Heart right ventricle (tissue), 16 donors: ENCODE results near the gene TMEM61. TPM values are rescaled to one million over a fixed set of nuclear protein-coding genes. Genes with fewer than 3 reads are reported as not detected.

ENCODE experiments used
- ATAC-seq, 8 donors: fragments of 200-7000 bp; cut with Tn5 transposase; one replicate each; pipeline ENCODE4 v1.9.1; 2020; ENCODE audit warnings: mild to moderate bottlenecking in 8 of 8, moderate library complexity in 8 of 8, moderate number of reproducible peaks in 1 of 8
- DNase-seq, 2 donors: peaks; one replicate each; pipeline ENCODE4 v3.0.0-alpha.2; 2020
- H3K27ac ChIP-seq, 10 donors: fragments of 200-600 bp; sonication (generic) in 2 of 10; one replicate each; pipeline versions ENCODE4 v1.5.0 to v1.8.0; 2020 to 2022; ENCODE audit warnings: mild to moderate bottlenecking in 3 of 10
- H3K27me3 ChIP-seq, 7 donors: fragments of 200-600 bp; one replicate each; pipeline ENCODE4 v1.8.0; 2021 to 2022; ENCODE audit warnings: mild to moderate bottlenecking in 2 of 7
- H3K36me3 ChIP-seq, 9 donors: fragments of 200-600 bp; sonication (generic) in 1 of 9; one replicate each; pipeline versions ENCODE4 v1.5.0 to v1.8.0; 2020 to 2022; ENCODE audit warnings: mild to moderate bottlenecking in 2 of 9
- H3K4me1 ChIP-seq, 9 donors: fragments of 200-600 bp; sonication (generic) in 1 of 9; one replicate each; pipeline versions ENCODE4 v1.5.0 to v1.8.0; 2020 to 2022; ENCODE audit warnings: mild to moderate bottlenecking in 4 of 9
- H3K4me3 ChIP-seq, 10 donors: fragments of 200-600 bp; sonication (generic) in 2 of 10; one replicate each; pipeline versions ENCODE4 v1.5.0 to v1.8.0; 2020 to 2022; ENCODE audit warnings: mild to moderate bottlenecking in 7 of 10, moderate library complexity in 2 of 10
- H3K9me3 ChIP-seq, 11 donors: fragments of 200-600 bp in 10 of 11; sonication (generic) in 2 of 11; one replicate each; pipeline versions ENCODE4 v1.5.0 to v1.8.0; 2013 to 2022; ENCODE audit warnings: mild to moderate bottlenecking in 2 of 11, control low read depth in 1 of 11, moderate library complexity in 1 of 11
- CTCF ChIP-seq, 9 donors: fragments of 200-600 bp; sonication (generic) in 2 of 9; IDR thresholded peaks; one replicate each; pipeline versions ENCODE4 v1.5.0 to v1.8.0; 2021 to 2022; ENCODE audit warnings: antibody characterized with exemption in 9 of 9, mild to moderate bottlenecking in 5 of 9, moderate library complexity in 1 of 9
- WGBS, 2 donors: extraction: QIAGEN DNeasy Blood & Tissue Kit; methylation state at CpG; one replicate each; pipeline ENCODE4 v1.1.7; 2013; ENCODE audit warnings: inconsistent platforms in 1 of 2; 5-methylcytosine and 5-hydroxymethylcytosine counted together
- intact Hi-C, 10 donors: fragments of 100-400 bp; cut with DNase I; formaldehyde crosslinking; loops; one replicate each; pipeline versions ENCODE4 v1.11.1 to v1.14.2; 2022
- polyA plus RNA-seq, 2 donors: library from polyadenylated mRNA; stranded (reverse); fragments of 200-250 nt; gene quantifications; one replicate each; pipeline ENCODE4 v1.2.3, GENCODE V29; 2013
- total RNA-seq, 10 donors: library from RNA; stranded (reverse); fragmentation: NEBNext Ultra II Directional in 3 of 10; extraction: Animal tissue kit (Norgen Biotek cat#: 25700) in 3 of 10; gene quantifications; one replicate each; pipeline versions ENCODE4 v1.2.1 to v1.2.4, GENCODE V29; 2021 to 2023
- donor health status: Arrhythmogenic right ventricular cardiomyopathy.
- donor health status: ischemic (EF 13 %, LVEDD 7.1; RV severe dilation, severe dysfunction).
- donor health status: healthy with polysubstance abuse.
- donor health status: DM: no; HTN: yes; CAD: no.
- donor health status: DM: no; HTN: no; CAD: no.
- donor health status: ischemic (EF 25% LVEDD 6.9; RV normal size, moderate dysfunction).
- donor health status: ischemic (EF 25% LVEDD 5.7; RV mildly dilated, moderate dysfunction).
- donor health status: healthy.
- donor health status: DM: yes; HTN: yes; CAD: no.
- donor health status: Ischemic cardiomyopathy.
- donor health status: ischemic (EF 35%, LVEDD 5.7; RV mildly dilated, moderate dysfunction).
- donor health status: nonischemic (EF 11% LVEDD 7.7; RV severe dilation, severe dysfunction).
- donor health status: DM: yes; HTN: yes; CAD: no.
- donor health status: PGD.
- donor health status: ischemic (EF 29% LVEDD 5.4; RV normal size, mild dysfunction).
- donor health status: nonischemic (EF 23%, LVEDD 6.1; RV moderate dilation, normal function).

Gene TMEM61
- total and polyA plus RNA-seq, 12 donors: 0.03 to 0.37 TPM; not detected in 10

GRCh38 chr1:54965624-54966340, 14.6 kb upstream of the TMEM61 start:
- intact Hi-C loops: no loop called here
- ATAC-seq (peak in 4 of 8 donors; percentile 35 to 71 (median 50)), DNase-seq (peak; percentile 32 to 50)
- H3K9me3 ChIP-seq: no peaks in the 10 kb centered on the region
- 57 to 58% methylated on average over 7 of the region's 7 CpGs for WGBS, 2 donors
- no peak for TF ChIP-seq CTCF (IDR thresholded peaks at IDR 0.05)
- peaks cover 0 to 23% (median 0%) of the 10 kb centered on the region in 9 donors for H3K4me1 ChIP-seq
- peaks cover 0 to 10% (median 5%) of the 10 kb centered on the region in 7 donors for H3K27me3 ChIP-seq
- no peaks in the 10 kb centered on the region for H3K36me3 ChIP-seq
- no peak overlapping the region for H3K4me3 ChIP-seq
- H3K27ac ChIP-seq: peak overlapping the region in 1 of 10 donors; percentile 4

- Histone ChIP-seq H3K4me3 (no peak overlapping the region), H3K36me3 (no peaks in the 10 kb centered on the region), H3K9me3 (no peaks in the 10 kb centered on the region), H3K27ac (no peak overlapping the region), H3K4me1 (peaks cover 0 to 29% (median 0%) of the 10 kb centered on the region in 9 donors), H3K27me3 (peaks cover 0 to 18% (median 3%) of the 10 kb centered on the region in 7 donors)
- DNase-seq (no peak), ATAC-seq (no peak)
- TF ChIP-seq CTCF (IDR thresholded peaks at IDR 0.05): no peak
- WGBS, 2 donors: 78 to 79% methylated on average over 5 of the region's 5 CpGs
- intact Hi-C loops: no loop called here
These were observed 13.1 kb upstream of the TMEM61 start for GRCh38 chr1:54967372-54967771.

GRCh38 chr1:54968551-54968950, 11.9 kb upstream of the TMEM61 start:
- no peak overlapping the region for H3K27ac ChIP-seq

GRCh38 chr1:54969879-54970278, 10.5 kb upstream of the TMEM61 start:
- intact Hi-C loops: no loop called here

More at GRCh38 chr1:54968551-54968950, 11.9 kb upstream of the TMEM61 start:
- Histone ChIP-seq H3K36me3 (no peaks in the 10 kb centered on the region), H3K27me3 (peaks cover 0 to 18% (median 5%) of the 10 kb centered on the region in 7 donors), H3K4me3 (no peak overlapping the region), H3K9me3 (no peaks in the 10 kb centered on the region), H3K4me1 (peaks cover 0 to 29% (median 0%) of the 10 kb centered on the region in 9 donors)
- WGBS, 2 donors: 68 to 80% methylated on average over 4 of the region's 4 CpGs
- DNase-seq (no peak), ATAC-seq (no peak)
- intact Hi-C loops: no loop called here
- TF ChIP-seq CTCF (IDR thresholded peaks at IDR 0.05): no peak

More at GRCh38 chr1:54969879-54970278, 10.5 kb upstream of the TMEM61 start:
- Histone ChIP-seq H3K36me3 (no peaks in the 10 kb centered on the region), H3K9me3 (no peaks in the 10 kb centered on the region), H3K27me3 (peaks cover 0 to 14% (median 5%) of the 10 kb centered on the region in 7 donors), H3K27ac (no peak overlapping the region), H3K4me3 (no peak overlapping the region), H3K4me1 (peaks cover 0 to 29% (median 0%) of the 10 kb centered on the region in 9 donors)
- 88 to 94% methylated on average over 1 of the region's 1 CpG for WGBS, 2 donors
- TF ChIP-seq CTCF (IDR thresholded peaks at IDR 0.05): no peak
- DNase-seq (no peak), ATAC-seq (no peak)
